HepG2 (cell line): ENCODE results near the gene HDAC4. TPM values are rescaled to one million over a fixed set of nuclear protein-coding genes. Genes with fewer than 3 reads are reported as not detected.

ENCODE experiments used
- ATAC-seq: fragments of 200-7000 bp; cut with Tn5 transposase; 3 replicates; pipeline ENCODE4 v1.9.1; 2020; ENCODE audit warnings: mild to moderate bottlenecking, moderate library complexity
- BruUV-seq: library from RNA; stranded (reverse); fragments of 400-500 nt; replicated peaks from 2 replicates; lab custom pipeline; 2021; lab: Mats Ljungman, UMichigan
- CTCF ChIA-PET: fragments of 300-600 bp; formaldehyde crosslinking; extraction: SDS; loops from one replicate; lab custom pipeline; 2021; ENCODE audit warnings: low total read pairs, inconsistent platforms, low intra/inter-chr PET ratio; lab: Yijun Ruan, JAX
- POLR2A ChIA-PET: fragments of 350-600 bp; sonication (Branson Sonifier 250); formaldehyde crosslinking; loops from one replicate; lab custom pipeline; 2020; ENCODE audit warnings: antibody characterized with exemption, inconsistent platforms; lab: Yijun Ruan, JAX
- DNase-seq: peaks from one replicate; pipeline ENCODE4 v3.0.0-alpha.2; 2015; ENCODE audit warnings: low spot score
- FAIRE-seq: peaks from 3 replicates; lab custom pipeline; 2011; peaks lifted over from hg19 to GRCh38; lab: Jason Lieb, UNC
- H2AFZ ChIP-seq: one replicate; pipeline ENCODE4 v1.6.1; 2011; ENCODE audit warnings: low read length, inconsistent platforms
- H3K27ac ChIP-seq: fragments of 300-600 bp; 3 replicates; pipeline ENCODE4 v1.8.0; 2011; ENCODE audit warnings: mixed run types, mild to moderate bottlenecking, mixed read lengths, low read length, inconsistent platforms; ENCODE audit not compliant: insufficient read depth; ENCODE audit errors: extremely low read length
- H3K27me3 ChIP-seq, 2 experiments: fragments of 200-600 bp in 1 of 2; 2 replicates in 1 of 2; 3 replicates in 1 of 2; pipeline versions ENCODE4 v1.6.0 to v1.8.0; 2011; ENCODE audit warnings: low read length in 2 of 2, mild to moderate bottlenecking in 2 of 2, moderate library complexity in 2 of 2, inconsistent platforms in 1 of 2; ENCODE audit not compliant: insufficient read depth in 2 of 2, control insufficient read depth in 1 of 2
- H3K36me3 ChIP-seq, 2 experiments: fragments of 200-600 bp in 1 of 2; replicated peaks in 1 of 2; 2 replicates in 1 of 2; 3 replicates in 1 of 2; pipeline versions ENCODE4 v1.5.1 to v1.8.0; 2011; ENCODE audit warnings: low read length in 2 of 2, inconsistent platforms in 1 of 2; ENCODE audit not compliant: insufficient read depth in 2 of 2, control insufficient read depth in 1 of 2
- H3K4me1 ChIP-seq: 2 replicates; pipeline ENCODE4 v1.5.1; 2012; ENCODE audit warnings: low read length, inconsistent platforms; ENCODE audit not compliant: insufficient read depth
- H3K4me2 ChIP-seq: 2 replicates; pipeline ENCODE4 v1.6.0; 2011; ENCODE audit warnings: low read depth, low read length, inconsistent platforms
- H3K4me3 ChIP-seq, 3 experiments: fragments of 200-600 bp in 1 of 3; sonication (generic), shearing (Covaris generic) in 1 of 3; replicated peaks in 1 of 3; 2 replicates each; pipeline ENCODE4 v1.5.1; 2011 to 2016; ENCODE audit warnings: low read length in 3 of 3, inconsistent platforms in 2 of 3, low read depth in 2 of 3, mild to moderate bottlenecking in 2 of 3, control low read depth in 1 of 3, mixed read lengths in 1 of 3; ENCODE audit not compliant: insufficient read depth in 1 of 3
- H3K79me2 ChIP-seq: one replicate; pipeline ENCODE4 v1.6.1; 2011; ENCODE audit warnings: low read length, inconsistent platforms; ENCODE audit not compliant: insufficient read depth
- H3K9ac ChIP-seq: 2 replicates; pipeline ENCODE4 v1.6.0; 2011; ENCODE audit warnings: mild to moderate bottlenecking, low read depth, low read length, inconsistent platforms; ENCODE audit not compliant: insufficient read depth
- H3K9me3 ChIP-seq: 2 replicates; pipeline ENCODE4 v1.5.1; 2012; ENCODE audit warnings: mild to moderate bottlenecking, low read length
- H4K20me1 ChIP-seq: 2 replicates; pipeline ENCODE4 v1.6.0; 2011; ENCODE audit warnings: inconsistent platforms, mild to moderate bottlenecking, low read length, moderate library complexity; ENCODE audit not compliant: insufficient read depth
- MTF1 ChIP-seq: sonication (generic); formaldehyde crosslinking; IDR thresholded peaks from 2 replicates; pipeline ENCODE4 v1.5.0; 2020; ENCODE audit warnings: missing genetic modification reagents
- NFAT5 ChIP-seq: sonication (generic); formaldehyde crosslinking; IDR thresholded peaks from 2 replicates; pipeline ENCODE4 v1.4.0; 2020; ENCODE audit warnings: missing genetic modification reagents
- NFE2L2 ChIP-seq: fragments of 150-350 bp; IDR thresholded peaks from 2 replicates; pipeline ENCODE4 v1.6.1; 2014; ENCODE audit warnings: low read length
- WGBS: methylation state at CpG from one replicate; pipeline ENCODE4 v1.1.6; 2017; ENCODE audit warnings: low lambda C conversion rate; 5-methylcytosine and 5-hydroxymethylcytosine counted together
- in situ Hi-C: cut with HindIII; loops from 2 replicates; pipeline ENCODE4 v1.10.0; 2017; ENCODE audit warnings: low pct_unique_long_range_greater_than_20kb; ENCODE audit not compliant: extremely low pct_ligation_motif_present
- intact Hi-C: fragments of 100-400 bp; cut with micrococcal nuclease; formaldehyde crosslinking; loops from one replicate; pipeline ENCODE4 v1.10.0; 2022; ENCODE audit not compliant: unreplicated experiment
- polyA plus RNA-seq, 8 experiments: library from polyadenylated mRNA; depleted of rRNA in 3 of 8; stranded (reverse) in 7 of 8; unstranded in 1 of 8; fragments of >200 nt; fragmentation: Illumina TruSeq in 4 of 8; extraction: Trizol in 4 of 8; gene quantifications; 2 replicates each; pipeline versions ENCODE4 v1.2.1 to v1.2.3, GENCODE V29; 2011 to 2016; ENCODE audit warnings: low read depth in 4 of 8, missing spikeins in 1 of 8, mixed read lengths in 1 of 8; ENCODE audit not compliant: insufficient read depth in 1 of 8
- total RNA-seq, 5 experiments: library from RNA; depleted of rRNA; stranded (reverse); fragments of >200 nt; fragmentation: Illumina TruSeq; extraction: Trizol; gene quantifications; 2 replicates each; pipeline ENCODE4 v1.2.3, GENCODE V29; 2016; ENCODE audit warnings: low read depth in 1 of 5

The HDAC4 gene
- total and polyA plus RNA-seq, 2 of the 13 experiments (the other 11 are each of a cell fraction or from before 2014, with no cell fraction given), result 10.1 to 11.5 TPM

GRCh38 chr2:239107936-239108335 lies 292.9 kb downstream of the HDAC4 start:
- no peak for FAIRE-seq
- no peak overlapping the region for H3K4me2 ChIP-seq
- H3K4me1 ChIP-seq, result no peaks in the 10 kb centered on the region; the same call in 1 of the 2 replicates
- WGBS, result 95% methylated on average over 17 of the region's 26 CpGs
- no peak overlapping the region for H3K9ac ChIP-seq
- no peaks in the 10 kb centered on the region for H3K79me2 ChIP-seq
- POLR2A ChIA-PET, result no interaction called here
- no peak overlapping the region for H2AFZ ChIP-seq
- TF ChIP-seq NFAT5 (CRISPR knock-in tag) (no peak), MTF1 (CRISPR knock-in tag) (no peak), NFE2L2 (no peak)
- BruUV-seq, result no TSS peak
- H3K27me3 ChIP-seq, result no peaks in the 10 kb centered on the region
- H3K9me3 ChIP-seq, result no peaks in the 10 kb centered on the region
- H4K20me1 ChIP-seq, result 0 out of 2 replicates have a peak, but pooled peaks cover 3% of the 10 kb centered on the region
- intact Hi-C loops, result loop anchor here (2.0 kb wide), 1 partner anchor 67 kb away; no protein-coding TSS in a partner anchor
- DNase-seq, result no peak
- CTCF ChIA-PET, result no interaction called here
- no peak for ATAC-seq
- H3K4me3 ChIP-seq, result no peak overlapping the region
- H3K27ac ChIP-seq, result no peak overlapping the region
- peaks cover 23 to 34% of the 10 kb centered on the region in 2 experiments; a peak in 4 of 5 replicates for H3K36me3 ChIP-seq
- in situ Hi-C loops, result loop anchor here (5.0 kb wide), 1 partner anchor 71 kb away; no protein-coding TSS in a partner anchor
